Measurements from ENCODE around the gene NARS2. TPM values are rescaled to one million over a fixed set of nuclear protein-coding genes. Genes with fewer than 3 reads are reported as not detected.

Gene NARS2
- total and polyA plus RNA-seq, 2 donors (not counting 1 experiment from before 2014, with no cell fraction given): 9.7 to 14.6 TPM

- ChIA-PET POLR2A (no interaction called here), CTCF (interaction anchor here (0.6 to 1.1 kb wide), 3 partner anchors 14 to 40 kb away, joined by 3 to 4 read pairs (median 3); no protein-coding TSS in a partner anchor)
- Histone ChIP-seq H3K4me1 (ENCODE audit: control insufficient read depth in 2 of 2, insufficient read depth in 2 of 2, low read length in 2 of 2) (peaks cover 8 to 11% of the 10 kb centered on the region in 2 donors), H3K27ac (ENCODE audit: low read length in 2 of 2) (no peak overlapping the region), H3K4me2 (replicated peaks; ENCODE audit: low read depth, low read length, poor library complexity, severe bottlenecking) (no peak overlapping the region), H3K9ac (ENCODE audit: low read length) (no peak overlapping the region), H3K9me3 (ENCODE audit: control extremely low read depth in 1 of 3, control insufficient read depth in 2 of 3, insufficient read depth in 1 of 3, low read length in 2 of 3) (no peaks in the 10 kb centered on the region), H3K36me3 (replicated peaks in 1 of 2; ENCODE audit: control extremely low read depth in 1 of 2, control insufficient read depth in 1 of 2, extremely low read depth in 1 of 2, insufficient read depth in 2 of 2, low read length in 1 of 2) (no peaks in the 10 kb centered on the region), H3K4me3 (ENCODE audit: control extremely low read depth in 1 of 5, extremely low read depth in 1 of 5, insufficient read depth in 1 of 5, low read depth in 2 of 5, low read length in 4 of 5) (no peak overlapping the region), H3K27me3 (replicated peaks in 1 of 4; ENCODE audit: control extremely low read depth in 1 of 4, control insufficient read depth in 3 of 4, insufficient read depth in 4 of 4, low read length in 3 of 4) (no peaks in the 10 kb centered on the region), H3K79me2 (ENCODE audit: control insufficient read depth, insufficient read depth, low read length) (peaks cover 63% of the 10 kb centered on the region), H2AFZ (ENCODE audit: insufficient read depth, low read depth, low read length, poor library complexity, severe bottlenecking) (no peak overlapping the region), H4K20me1 (ENCODE audit: control insufficient read depth, insufficient read depth, low read length, poor library complexity, severe bottlenecking) (no peaks in the 10 kb centered on the region)
- no CpG with 5 or more reads among the region's 1 CpG for WGBS (ENCODE audit: insufficient coverage)
- TF ChIP-seq EZH2 (IDR thresholded peaks at IDR 0.05; ENCODE audit: borderline replicate concordance, insufficient read depth, low read depth, low read length, poor library complexity, severe bottlenecking): no peak
- TF ChIP-seq CTCF (IDR thresholded peaks at IDR 0.05): no peak
- Mint-ChIP-seq H3K27ac (no peak overlapping the region), H3K27me3 (no peaks in the 10 kb centered on the region), H3K4me3 (no peak overlapping the region), H3K4me1 (peaks cover 40% of the 10 kb centered on the region), H3K9me3 (ENCODE audit: insufficient read depth) (no peaks in the 10 kb centered on the region)
- ATAC-seq (ENCODE audit: low read depth) (no peak), DNase-seq (no peak)
- intact Hi-C loops (cut with micrococcal nuclease): no loop called here
These were observed 175.9 kb downstream of the NARS2 start for GRCh38 chr11:78398715-78399114.

- no peak for TF ChIP-seq EZH2 (IDR thresholded peaks at IDR 0.05; ENCODE audit: borderline replicate concordance, insufficient read depth, low read depth, low read length, poor library complexity, severe bottlenecking)
- peak; percentile 50 for TF ChIP-seq CTCF (IDR thresholded peaks at IDR 0.05)
- H3K79me2 ChIP-seq (ENCODE audit: control insufficient read depth, insufficient read depth, low read length): peaks cover 60% of the 10 kb centered on the region
- peak overlapping the region; percentile 54 for H3K27ac Mint-ChIP-seq
- peak overlapping the region; percentile 39 for H2AFZ ChIP-seq (ENCODE audit: insufficient read depth, low read depth, low read length, poor library complexity, severe bottlenecking)
- H3K4me3 Mint-ChIP-seq: peak overlapping the region; percentile 30
- peak; percentile 76 for ATAC-seq (ENCODE audit: low read depth)
- H4K20me1 ChIP-seq (ENCODE audit: control insufficient read depth, insufficient read depth, low read length, poor library complexity, severe bottlenecking): no peaks in the 10 kb centered on the region
- H3K4me3 ChIP-seq (ENCODE audit: control extremely low read depth in 1 of 5, extremely low read depth in 1 of 5, insufficient read depth in 1 of 5, low read depth in 2 of 5, low read length in 4 of 5): no peak overlapping the region
- peak; percentile 61 for DNase-seq
- 80% methylated on average over 1 of the region's 3 CpGs for WGBS (ENCODE audit: insufficient coverage)
- H3K9me3 ChIP-seq (ENCODE audit: control extremely low read depth in 1 of 3, control insufficient read depth in 2 of 3, insufficient read depth in 1 of 3, low read length in 2 of 3): no peaks in the 10 kb centered on the region
- no peaks in the 10 kb centered on the region for H3K9me3 Mint-ChIP-seq (ENCODE audit: insufficient read depth)
- intact Hi-C loops (cut with micrococcal nuclease): no loop called here
- CTCF ChIA-PET: interaction anchor here (0.5 to 1.5 kb wide), 9 partner anchors 9 to 176 kb away, joined by 3 to 13 read pairs (median 3); no protein-coding TSS in a partner anchor
- H3K27me3 ChIP-seq (replicated peaks in 1 of 4; ENCODE audit: control extremely low read depth in 1 of 4, control insufficient read depth in 3 of 4, insufficient read depth in 4 of 4, low read length in 3 of 4): no peaks in the 10 kb centered on the region
- POLR2A ChIA-PET: no interaction called here
- H3K27me3 Mint-ChIP-seq: no peaks in the 10 kb centered on the region
- H3K36me3 ChIP-seq (replicated peaks in 1 of 2; ENCODE audit: control extremely low read depth in 1 of 2, control insufficient read depth in 1 of 2, extremely low read depth in 1 of 2, insufficient read depth in 2 of 2, low read length in 1 of 2): no peaks in the 10 kb centered on the region
- H3K4me1 Mint-ChIP-seq: peaks cover 45% of the 10 kb centered on the region
- no peak overlapping the region for H3K9ac ChIP-seq (ENCODE audit: low read length)
- no peak overlapping the region for H3K27ac ChIP-seq (ENCODE audit: low read length in 2 of 2)
- peaks cover 8 to 11% of the 10 kb centered on the region in 2 donors for H3K4me1 ChIP-seq (ENCODE audit: control insufficient read depth in 2 of 2, insufficient read depth in 2 of 2, low read length in 2 of 2)
- H3K4me2 ChIP-seq (replicated peaks; ENCODE audit: low read depth, low read length, poor library complexity, severe bottlenecking): peak overlapping the region; percentile 17
These were observed 177.3 kb downstream of the NARS2 start for GRCh38 chr11:78397398-78397797.

All from B cell (primary cell).